NT2/D1 (cell line): ENCODE data around the gene SLC8B1.

Experiments
- DNase-seq: peaks from one replicate; pipeline ENCODE4 v3.0.0-alpha.2; 2011; ENCODE audit warnings: low read depth, low spot score
- H3K27me3 ChIP-seq: 2 replicates; pipeline ENCODE4 v1.6.0; 2011; ENCODE audit warnings: mild to moderate bottlenecking; ENCODE audit not compliant: insufficient read length, insufficient read depth
- H3K36me3 ChIP-seq: 2 replicates; pipeline ENCODE4 v1.6.1; 2011; ENCODE audit warnings: mild to moderate bottlenecking, low read length, mixed read lengths; ENCODE audit not compliant: insufficient read depth, insufficient read length
- H3K4me1 ChIP-seq: 2 replicates; pipeline ENCODE4 v1.5.1; 2011; ENCODE audit not compliant: insufficient read depth, insufficient read length
- H3K4me3 ChIP-seq: 2 replicates; pipeline ENCODE4 v1.5.1; 2011; ENCODE audit warnings: low read depth; ENCODE audit not compliant: insufficient read length
- H3K9ac ChIP-seq: 2 replicates; pipeline ENCODE4 v1.6.0; 2011; ENCODE audit warnings: low read depth; ENCODE audit not compliant: insufficient read length
- H3K9me3 ChIP-seq: 2 replicates; pipeline ENCODE4 v1.5.1; 2011; ENCODE audit warnings: mild to moderate bottlenecking, low read length; ENCODE audit not compliant: insufficient read depth
- SUZ12 ChIP-seq: IDR thresholded peaks from 2 replicates; pipeline ENCODE4 v1.6.1; 2011; ENCODE audit not compliant: insufficient read length, insufficient read depth; ENCODE audit errors: extremely low read depth
- YY1 ChIP-seq: IDR thresholded peaks from 2 replicates; pipeline ENCODE4 v1.6.1; 2011; ENCODE audit not compliant: insufficient read length, insufficient read depth
- ZNF274 ChIP-seq: IDR thresholded peaks from 2 replicates; pipeline ENCODE4 v1.6.1; 2011; ENCODE audit warnings: mild to moderate bottlenecking, low read depth, low read length

The SLC8B1 gene

GRCh38 chr12:113334786-113335539, at the start of gene SLC8B1:
Gene SLC8B1, minus strand, starts transcription at chr12:113335109. Its CDS starts 2,231 bp downstream, at chr12:113332878.
- Histone ChIP-seq H3K9ac (peak within 1 kb of the TSS; percentile 85), H3K4me1 (peaks cover 9% of the 10 kb centered on the region), H3K27me3 (peaks cover 12% of the 10 kb centered on the region), H3K4me3 (peak within 1 kb of the TSS; percentile 67), H3K9me3 (no peaks in the 10 kb centered on the region), H3K36me3 (peaks cover 25% of the 10 kb centered on the region)
- TF ChIP-seq ZNF274, result no peak
- TF ChIP-seq SUZ12, result no peak
- TF ChIP-seq YY1, result no peak
- peak; percentile 64 for DNase-seq

- H3K9ac ChIP-seq, result no peak overlapping the region
- TF ChIP-seq ZNF274, result no peak
- TF ChIP-seq YY1, result no peak
- TF ChIP-seq SUZ12, result no peak
- peaks cover 41% of the 10 kb centered on the region for H3K36me3 ChIP-seq
These were observed 47.3 kb upstream of the SLC8B1 start for GRCh38 chr12:113382206-113382605.

DNA sequence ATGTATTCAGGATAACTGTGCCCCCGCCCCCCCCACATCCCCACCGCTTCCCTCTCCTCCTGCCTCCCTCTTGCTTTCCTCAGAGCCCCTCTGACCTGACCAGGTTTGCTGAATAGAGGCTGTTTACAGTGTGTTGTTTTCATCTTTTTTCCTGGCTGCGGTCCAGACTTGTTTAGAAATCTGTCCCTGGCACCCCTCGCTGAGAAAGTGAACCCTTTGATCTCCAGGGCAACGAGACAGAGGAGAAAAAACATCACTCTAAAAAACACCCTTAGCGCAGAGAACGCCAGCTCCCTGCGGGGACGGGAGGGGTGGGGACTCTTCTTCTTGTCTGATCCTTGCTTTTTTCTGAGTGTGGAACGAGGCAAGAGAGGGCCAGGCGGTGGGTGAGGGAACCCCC, 46.3 kb upstream of the SLC8B1 start:
- Histone ChIP-seq H3K27me3 (no peaks in the 10 kb centered on the region), H3K4me3 (no peak overlapping the region), H3K9ac (peak overlapping the region; percentile 18), H3K9me3 (no peaks in the 10 kb centered on the region), H3K36me3 (peaks cover 40% of the 10 kb centered on the region), H3K4me1 (peaks cover 13% of the 10 kb centered on the region)
- DNase-seq, result no peak
- TF ChIP-seq YY1 (no peak), ZNF274 (no peak), SUZ12 (no peak)

More at GRCh38 chr12:113382206-113382605, 47.3 kb upstream of the SLC8B1 start:
- no peak overlapping the region for H3K4me3 ChIP-seq
- no peaks in the 10 kb centered on the region for H3K27me3 ChIP-seq
- H3K4me1 ChIP-seq, result peaks cover 13% of the 10 kb centered on the region
- no peak for DNase-seq
- no peaks in the 10 kb centered on the region for H3K9me3 ChIP-seq

- Histone ChIP-seq H3K4me3 (no peak overlapping the region), H3K9ac (no peak overlapping the region), H3K4me1 (peaks cover 13% of the 10 kb centered on the region), H3K27me3 (no peaks in the 10 kb centered on the region), H3K9me3 (no peaks in the 10 kb centered on the region), H3K36me3 (peaks cover 33% of the 10 kb centered on the region)
- no peak for DNase-seq
- no peak for TF ChIP-seq ZNF274
- no peak for TF ChIP-seq SUZ12
- no peak for TF ChIP-seq YY1
These were observed 43.4 kb upstream of the SLC8B1 start for GRCh38 chr12:113378291-113378690.

GRCh38 chr12:113374823-113375428, 40.0 kb upstream of the SLC8B1 start:
- H3K4me1 ChIP-seq, result no peaks in the 10 kb centered on the region
- H3K4me3 ChIP-seq, result no peak overlapping the region
- no peak overlapping the region for H3K9ac ChIP-seq
- no peak for TF ChIP-seq ZNF274
- no peak for TF ChIP-seq YY1
- TF ChIP-seq SUZ12, result no peak
- no peak for DNase-seq
- no peaks in the 10 kb centered on the region for H3K9me3 ChIP-seq
- no peaks in the 10 kb centered on the region for H3K27me3 ChIP-seq
- peaks cover 42% of the 10 kb centered on the region for H3K36me3 ChIP-seq

GRCh38 chr12:113373969-113374368, 39.1 kb upstream of the SLC8B1 start:
- Histone ChIP-seq H3K9me3 (no peaks in the 10 kb centered on the region), H3K4me3 (no peak overlapping the region), H3K27me3 (no peaks in the 10 kb centered on the region), H3K9ac (no peak overlapping the region), H3K36me3 (peaks cover 43% of the 10 kb centered on the region), H3K4me1 (no peaks in the 10 kb centered on the region)
- TF ChIP-seq YY1 (no peak), ZNF274 (no peak), SUZ12 (no peak)
- no peak for DNase-seq

DNA sequence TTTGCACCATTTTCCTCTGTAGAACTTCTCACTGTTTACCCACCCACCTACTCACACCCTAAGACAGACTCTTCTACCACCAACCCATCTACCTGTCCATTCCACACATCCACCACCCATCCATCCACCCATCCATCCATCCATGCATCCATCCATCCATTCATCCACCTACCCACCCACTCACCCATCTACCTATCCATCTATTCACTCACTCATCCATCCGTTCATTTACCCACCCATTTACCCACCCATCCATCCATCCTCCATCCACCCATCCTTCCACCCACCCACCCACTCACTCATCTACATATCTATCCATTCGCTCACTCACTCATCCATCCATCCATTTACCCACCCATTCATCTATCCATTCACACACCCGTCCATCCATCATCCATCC, 38.5 kb upstream of the SLC8B1 start:
- TF ChIP-seq SUZ12, result no peak
- TF ChIP-seq ZNF274, result no peak
- no peak for TF ChIP-seq YY1
- Histone ChIP-seq H3K4me1 (no peaks in the 10 kb centered on the region), H3K9me3 (no peaks in the 10 kb centered on the region), H3K4me3 (no peak overlapping the region), H3K9ac (no peak overlapping the region), H3K36me3 (peaks cover 47% of the 10 kb centered on the region), H3K27me3 (no peaks in the 10 kb centered on the region)
- no peak for DNase-seq
